ENCODE data around the gene PLAA.

PLAA gene

GRCh38 chr9:26919698-26920097, 27.3 kb downstream of the PLAA start:
- Histone ChIP-seq H3K4me1 (no peaks in the 10 kb centered on the region; the same call in 1 of the 2 replicates), H3K9me3 (no peaks in the 10 kb centered on the region), H3K27me3 (no peaks in the 10 kb centered on the region), H3K36me3 (peaks cover 66% of the 10 kb centered on the region), H3K4me3 (ENCODE audit: low read depth, low read length) (no peak overlapping the region)
- DNase-seq: no peak
- TF ChIP-seq CTCF (IDR thresholded peaks at IDR 0.05; ENCODE audit: low read depth, low read length): no peak

GRCh38 chr9:26913138-26913668, 33.8 kb downstream of the PLAA start:
- H3K9me3 ChIP-seq: no peaks in the 10 kb centered on the region
- H3K4me3 ChIP-seq (ENCODE audit: low read depth, low read length): no peak overlapping the region
- H3K27me3 ChIP-seq: no peaks in the 10 kb centered on the region
- peaks cover 35% of the 10 kb centered on the region for H3K36me3 ChIP-seq
- no peak for DNase-seq
- no peak for TF ChIP-seq CTCF (IDR thresholded peaks at IDR 0.05; ENCODE audit: low read depth, low read length)
- H3K4me1 ChIP-seq: no peaks in the 10 kb centered on the region; the same call in 1 of the 2 replicates

GRCh38 chr9:26904671-26905070, 42.4 kb downstream of the PLAA start:
- no peaks in the 10 kb centered on the region for H3K9me3 ChIP-seq
- H3K27me3 ChIP-seq: no peaks in the 10 kb centered on the region
- TF ChIP-seq CTCF (IDR thresholded peaks at IDR 0.05; ENCODE audit: low read depth, low read length): no peak
- no peaks in the 10 kb centered on the region for H3K4me1 ChIP-seq
- peaks cover 25% of the 10 kb centered on the region for H3K36me3 ChIP-seq
- no peak for DNase-seq
- no peak overlapping the region for H3K4me3 ChIP-seq (ENCODE audit: low read depth, low read length)

- no peak for DNase-seq
- Histone ChIP-seq H3K9me3 (no peaks in the 10 kb centered on the region), H3K36me3 (peaks cover 25% of the 10 kb centered on the region), H3K4me3 (ENCODE audit: low read depth, low read length) (no peak overlapping the region), H3K4me1 (no peaks in the 10 kb centered on the region), H3K27me3 (no peaks in the 10 kb centered on the region)
- TF ChIP-seq CTCF (IDR thresholded peaks at IDR 0.05; ENCODE audit: low read depth, low read length): no peak
Measured at GRCh38 chr9:26904070-26904469, 43.0 kb downstream of the PLAA start.

- Histone ChIP-seq H3K9me3 (no peaks in the 10 kb centered on the region), H3K27me3 (no peaks in the 10 kb centered on the region), H3K4me1 (no peaks in the 10 kb centered on the region), H3K4me3 (ENCODE audit: low read depth, low read length) (peak overlapping the region; percentile 72), H3K36me3 (no peaks in the 10 kb centered on the region)
- no peak for DNase-seq
- TF ChIP-seq CTCF (IDR thresholded peaks at IDR 0.05; ENCODE audit: low read depth, low read length): no peak
Measured at GRCh38 chr9:26893030-26893676, 53.9 kb downstream of the PLAA start.

GRCh38 chr9:26892251-26893029, 54.6 kb downstream of the PLAA start, which contains the start of gene CAAP1:
Gene CAAP1 (minus strand): TSS chr9:26892802. CDS start chr9:26892715, 87 bp downstream.
- peak; percentile 95 for DNase-seq
- Histone ChIP-seq H3K36me3 (no peaks in the 10 kb centered on the region), H3K9me3 (no peaks in the 10 kb centered on the region), H3K4me1 (no peaks in the 10 kb centered on the region), H3K27me3 (no peaks in the 10 kb centered on the region), H3K4me3 (ENCODE audit: low read depth, low read length) (peak within 1 kb of the TSS; percentile 72)
- TF ChIP-seq CTCF (IDR thresholded peaks at IDR 0.05; ENCODE audit: low read depth, low read length): peak; percentile 40; the same call in 1 of the 2 replicates
